ENCODE measurements around the gene RABAC1. TPM values are rescaled to one million over a fixed set of nuclear protein-coding genes. Genes with fewer than 3 reads are reported as not detected.

The RABAC1 gene
- total RNA-seq, 2 donors from 2014 or later: 114 to 122 TPM

GRCh38 chr19:41987141-41987860 is 28.2 kb upstream of the RABAC1 start:
- WGBS, 2 experiments (ENCODE audit: insufficient coverage in 1 of 2, insufficient read length in 1 of 2): 73 to 90% methylated on average over 4 to 10 of the region's 10 CpGs
- Mint-ChIP-seq H3K36me3 (ENCODE audit: low read depth) (no peaks in the 10 kb centered on the region), H3K4me1 (no peaks in the 10 kb centered on the region), H3K27ac (no peak overlapping the region), H3K27me3 (ENCODE audit: insufficient read depth) (peaks cover 5% of the 10 kb centered on the region), H3K9me3 (no peaks in the 10 kb centered on the region), H3K4me3 (no peak overlapping the region)
- no peak overlapping the region for H3K27ac ChIP-seq (ENCODE audit: low read depth, low read length)
- H3K4me1 ChIP-seq (ENCODE audit: control insufficient read depth, insufficient read depth, low read length): no peaks in the 10 kb centered on the region
- DNase-seq: no peak
- peaks cover 11% of the 10 kb centered on the region for H3K27me3 ChIP-seq (ENCODE audit: control insufficient read depth, insufficient read depth, low read length, poor library complexity, severe bottlenecking)
- H3K36me3 ChIP-seq (ENCODE audit: control insufficient read depth, insufficient read depth, low read length): no peaks in the 10 kb centered on the region
- no peak overlapping the region for H3K9ac ChIP-seq (ENCODE audit: extremely low read depth, low read length, poor library complexity, severe bottlenecking)
- H3K9me3 ChIP-seq (ENCODE audit: control insufficient read depth, low read length): no peaks in the 10 kb centered on the region
- H3K4me3 ChIP-seq (ENCODE audit: low read length): no peak overlapping the region
- TF ChIP-seq, protein P1, sequence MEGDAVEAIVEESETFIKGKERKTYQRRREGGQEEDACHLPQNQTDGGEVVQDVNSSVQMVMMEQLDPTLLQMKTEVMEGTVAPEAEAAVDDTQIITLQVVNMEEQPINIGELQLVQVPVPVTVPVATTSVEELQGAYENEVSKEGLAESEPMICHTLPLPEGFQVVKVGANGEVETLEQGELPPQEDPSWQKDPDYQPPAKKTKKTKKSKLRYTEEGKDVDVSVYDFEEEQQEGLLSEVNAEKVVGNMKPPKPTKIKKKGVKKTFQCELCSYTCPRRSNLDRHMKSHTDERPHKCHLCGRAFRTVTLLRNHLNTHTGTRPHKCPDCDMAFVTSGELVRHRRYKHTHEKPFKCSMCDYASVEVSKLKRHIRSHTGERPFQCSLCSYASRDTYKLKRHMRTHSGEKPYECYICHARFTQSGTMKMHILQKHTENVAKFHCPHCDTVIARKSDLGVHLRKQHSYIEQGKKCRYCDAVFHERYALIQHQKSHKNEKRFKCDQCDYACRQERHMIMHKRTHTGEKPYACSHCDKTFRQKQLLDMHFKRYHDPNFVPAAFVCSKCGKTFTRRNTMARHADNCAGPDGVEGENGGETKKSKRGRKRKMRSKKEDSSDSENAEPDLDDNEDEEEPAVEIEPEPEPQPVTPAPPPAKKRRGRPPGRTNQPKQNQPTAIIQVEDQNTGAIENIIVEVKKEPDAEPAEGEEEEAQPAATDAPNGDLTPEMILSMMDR (conservative IDR thresholded peaks at IDR 0.05): no peak

DNA sequence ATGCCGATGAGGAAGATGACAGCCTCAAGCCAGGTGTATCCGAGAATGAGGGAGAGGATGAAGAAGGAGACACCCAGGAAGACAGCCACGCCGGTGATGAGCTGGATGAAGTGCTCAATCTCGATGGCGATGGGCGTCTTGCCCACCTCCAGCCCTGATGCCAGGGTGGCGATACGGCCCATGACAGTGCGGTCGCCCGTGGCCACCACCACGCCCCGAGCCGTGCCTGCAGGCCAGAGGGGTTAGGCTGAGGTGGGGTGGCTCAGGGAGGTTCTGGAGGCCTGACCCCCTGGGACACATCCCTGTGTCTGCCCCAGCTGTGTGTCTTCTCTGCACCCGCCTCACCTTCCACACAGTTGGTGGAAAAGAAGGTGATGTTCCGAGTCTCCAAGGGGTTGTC is 25.8 kb upstream of the RABAC1 start:
- no peak overlapping the region for H3K27ac Mint-ChIP-seq
- 91 to 96% methylated on average over 14 to 17 of the region's 17 CpGs for WGBS, 2 experiments (ENCODE audit: insufficient coverage in 1 of 2, insufficient read length in 1 of 2)
- no peak for DNase-seq

DNA sequence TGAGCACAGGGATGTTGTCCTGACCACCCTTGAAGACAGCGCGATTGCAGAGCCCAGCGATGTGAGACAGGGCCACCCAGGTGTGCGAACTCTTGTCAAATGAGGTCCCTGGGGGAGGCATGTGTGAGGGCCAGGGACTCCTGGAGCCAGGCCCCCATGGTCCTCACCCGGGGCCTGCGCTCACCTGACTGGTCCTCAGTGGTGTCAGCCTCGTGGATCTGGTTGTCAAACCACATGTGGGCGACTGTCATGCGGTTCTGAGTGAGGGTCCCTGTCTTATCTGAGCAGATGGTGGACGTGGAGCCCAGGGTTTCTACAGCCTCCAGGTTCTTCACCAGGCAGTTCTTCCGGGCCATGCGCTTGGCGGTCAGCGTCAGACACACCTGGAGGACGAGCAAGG is 22.6 kb upstream of the RABAC1 start:
- Mint-ChIP-seq H3K4me1 (no peaks in the 10 kb centered on the region), H3K27me3 (ENCODE audit: insufficient read depth) (no peaks in the 10 kb centered on the region), H3K9me3 (no peaks in the 10 kb centered on the region), H3K4me3 (no peak overlapping the region), H3K36me3 (ENCODE audit: low read depth) (no peaks in the 10 kb centered on the region), H3K27ac (no peak overlapping the region)
- no peak for DNase-seq
- Histone ChIP-seq H3K4me1 (ENCODE audit: control insufficient read depth, insufficient read depth, low read length) (no peaks in the 10 kb centered on the region), H3K4me3 (ENCODE audit: low read length) (no peak overlapping the region), H3K36me3 (ENCODE audit: control insufficient read depth, insufficient read depth, low read length) (no peaks in the 10 kb centered on the region), H3K9me3 (ENCODE audit: control insufficient read depth, low read length) (no peaks in the 10 kb centered on the region), H3K27ac (ENCODE audit: low read depth, low read length) (no peak overlapping the region), H3K27me3 (ENCODE audit: control insufficient read depth, insufficient read depth, low read length, poor library complexity, severe bottlenecking) (no peaks in the 10 kb centered on the region), H3K9ac (ENCODE audit: extremely low read depth, low read length, poor library complexity, severe bottlenecking) (no peak overlapping the region)
- 94% methylated on average over 12 to 15 of the region's 15 CpGs for WGBS, 2 experiments (ENCODE audit: insufficient coverage in 1 of 2, insufficient read length in 1 of 2)
- TF ChIP-seq, protein P1 (conservative IDR thresholded peaks at IDR 0.05): no peak

More for the DNA sequence above, 25.8 kb upstream of the RABAC1 start:
- Mint-ChIP-seq H3K9me3 (no peaks in the 10 kb centered on the region), H3K4me1 (no peaks in the 10 kb centered on the region), H3K36me3 (ENCODE audit: low read depth) (no peaks in the 10 kb centered on the region), H3K4me3 (no peak overlapping the region), H3K27me3 (ENCODE audit: insufficient read depth) (no peaks in the 10 kb centered on the region)
- Histone ChIP-seq H3K36me3 (ENCODE audit: control insufficient read depth, insufficient read depth, low read length) (no peaks in the 10 kb centered on the region), H3K4me3 (ENCODE audit: low read length) (no peak overlapping the region), H3K9ac (ENCODE audit: extremely low read depth, low read length, poor library complexity, severe bottlenecking) (no peak overlapping the region), H3K4me1 (ENCODE audit: control insufficient read depth, insufficient read depth, low read length) (no peaks in the 10 kb centered on the region), H3K27me3 (ENCODE audit: control insufficient read depth, insufficient read depth, low read length, poor library complexity, severe bottlenecking) (peaks cover 6% of the 10 kb centered on the region), H3K27ac (ENCODE audit: low read depth, low read length) (no peak overlapping the region), H3K9me3 (ENCODE audit: control insufficient read depth, low read length) (no peaks in the 10 kb centered on the region)
- TF ChIP-seq, protein P1 (conservative IDR thresholded peaks at IDR 0.05): no peak
